B cell (primary cell): Measurements from ENCODE around the gene SERINC5.

ENCODE experiments used
- CTCF ChIP-seq: fragments of 200-600 bp; IDR thresholded peaks from one replicate; pipeline ENCODE4 v1.8.0; 2022; ENCODE audit warnings: antibody characterized with exemption, mild to moderate bottlenecking
- EZH2 ChIP-seq: IDR thresholded peaks from 2 replicates; pipeline ENCODE4 v1.6.1; 2012; ENCODE audit warnings: borderline replicate concordance, low read depth, mild to moderate bottlenecking, moderate library complexity, low read length; ENCODE audit not compliant: insufficient read depth, poor library complexity, severe bottlenecking

DNA sequence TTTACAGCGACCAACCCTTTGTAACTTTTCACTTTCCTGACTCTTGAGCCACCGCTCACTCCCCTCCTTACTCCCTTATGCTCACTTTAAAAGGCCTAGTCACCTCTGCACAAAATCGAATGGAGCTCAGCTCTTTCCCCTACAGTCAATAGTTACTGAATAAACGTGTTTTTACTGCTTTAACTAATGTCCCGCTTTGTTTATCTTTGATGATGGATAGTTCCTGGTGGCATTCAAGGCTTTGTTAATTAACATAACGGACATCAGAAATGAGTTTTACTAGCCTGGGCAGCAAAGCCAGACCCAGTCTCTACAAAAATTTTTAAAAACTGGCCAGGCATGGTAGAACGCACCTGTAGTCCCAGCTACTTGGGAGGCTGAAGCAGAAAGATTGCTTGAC, 5.0 kb downstream of the SERINC5 start:
- no peak for TF ChIP-seq CTCF
- no peak for TF ChIP-seq EZH2
